ENCODE results near the gene NUCKS1.

GRCh38 chr1:205792481-205792881 lies 42.5 kb upstream of the NUCKS1 start:
- TF ChIP-seq CTCF (conservative IDR thresholded peaks at IDR 0.05; ENCODE audit: low read length), result no peak
- no peak for TF ChIP-seq EZH2phosphoT487 (IDR thresholded peaks at IDR 0.05; ENCODE audit: borderline replicate concordance)
